ENCODE data around the gene ITGB7.

Gene ITGB7

DNA sequence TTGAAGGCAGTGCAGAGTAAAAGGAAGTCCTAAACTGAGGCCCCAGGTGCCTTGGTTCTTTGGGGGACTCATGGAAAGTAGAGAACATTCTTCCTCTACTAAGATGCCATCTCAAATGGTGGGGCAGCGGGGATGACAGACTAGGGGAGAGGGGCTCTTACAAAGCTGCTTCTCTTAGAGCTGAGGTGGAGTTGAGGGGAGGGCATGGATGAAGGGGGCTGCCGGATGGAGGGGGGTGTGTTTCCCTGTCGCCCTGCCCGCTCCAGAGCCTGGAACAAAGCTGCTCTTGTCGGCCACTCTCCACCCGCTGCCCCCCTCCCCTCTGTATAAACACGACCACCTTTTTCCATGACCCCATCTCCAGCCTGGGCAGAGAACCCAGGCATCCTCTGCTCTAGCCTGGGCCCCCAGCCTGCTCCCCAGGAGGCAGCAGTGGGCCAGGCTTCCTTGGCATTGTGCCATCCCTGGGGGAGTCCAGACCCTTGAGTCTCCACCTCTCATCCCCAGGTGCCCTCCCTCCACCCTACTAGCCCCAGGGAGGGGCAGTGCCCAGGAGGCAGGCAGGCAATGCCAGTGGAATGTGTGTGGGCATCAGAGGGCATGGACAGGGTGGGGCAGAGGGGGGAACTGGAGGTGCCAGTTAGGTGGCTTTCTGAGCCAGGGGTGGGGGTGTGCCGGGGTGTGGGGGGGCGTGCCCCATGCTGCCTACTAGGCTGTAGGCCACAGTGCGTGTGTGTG is 23.2 kb upstream of the ITGB7 start:
- no peak for DNase-seq

DNA sequence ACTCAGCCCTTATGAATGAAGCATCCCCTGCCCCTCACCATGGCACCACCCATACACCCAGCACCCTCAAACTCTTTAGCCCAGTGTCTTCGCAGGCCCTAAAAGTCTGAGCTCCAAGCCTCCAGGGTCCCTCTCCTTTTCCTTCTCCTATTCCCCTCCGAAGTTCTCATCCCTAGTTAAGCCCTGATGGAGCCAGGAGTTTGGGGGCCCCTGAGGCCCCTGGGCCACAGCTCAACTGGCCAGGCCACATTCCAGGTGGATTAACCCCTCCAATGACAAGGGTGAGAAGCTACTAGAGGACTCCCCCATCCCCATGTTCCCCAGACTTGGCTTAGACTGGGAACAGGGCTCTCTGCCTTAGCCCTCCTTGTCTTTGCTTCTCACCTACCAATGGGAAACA is 22.4 kb upstream of the ITGB7 start:
- no peak for DNase-seq

DNA sequence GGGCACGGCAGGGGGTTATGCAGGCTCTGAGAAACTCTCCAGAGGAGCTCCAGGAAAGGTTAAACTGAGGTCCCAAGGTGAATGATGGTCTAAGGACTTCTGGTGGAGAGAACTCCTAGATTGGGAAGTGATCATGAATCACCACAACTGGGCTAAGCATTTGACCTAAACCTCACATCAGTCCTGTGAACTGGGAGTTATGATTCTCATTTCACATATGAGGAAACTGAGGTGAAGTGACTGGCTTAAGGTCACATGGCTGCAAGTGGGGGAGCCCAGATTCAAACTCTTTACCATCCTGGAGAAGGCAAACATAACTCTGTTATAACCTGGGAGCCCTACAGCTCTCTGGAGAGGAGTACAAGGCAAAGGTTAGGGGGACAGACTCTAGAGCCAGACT is 20.8 kb upstream of the ITGB7 start:
- no peak for DNase-seq

DNA sequence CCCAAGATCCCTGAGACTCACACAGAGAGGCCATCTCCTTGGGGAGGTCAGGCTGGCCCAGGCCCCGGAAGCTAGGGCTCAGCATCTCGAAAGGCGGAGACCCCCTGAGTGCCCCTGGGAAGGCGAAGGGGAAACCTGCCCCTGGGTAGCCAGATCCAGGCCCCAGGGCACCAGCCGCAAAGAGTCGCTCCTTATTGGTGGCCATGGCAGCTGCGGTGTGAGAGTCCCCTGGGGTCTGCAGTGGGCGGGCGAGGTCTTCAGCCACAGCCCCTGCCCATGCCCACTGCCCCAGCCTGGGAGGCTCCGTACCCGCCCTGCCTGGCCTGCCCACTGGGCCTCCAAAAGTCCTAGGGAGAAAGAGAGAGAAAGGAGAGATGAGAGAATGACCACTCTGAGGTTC is 20.3 kb upstream of the ITGB7 start:
- DNase-seq: no peak

DNA sequence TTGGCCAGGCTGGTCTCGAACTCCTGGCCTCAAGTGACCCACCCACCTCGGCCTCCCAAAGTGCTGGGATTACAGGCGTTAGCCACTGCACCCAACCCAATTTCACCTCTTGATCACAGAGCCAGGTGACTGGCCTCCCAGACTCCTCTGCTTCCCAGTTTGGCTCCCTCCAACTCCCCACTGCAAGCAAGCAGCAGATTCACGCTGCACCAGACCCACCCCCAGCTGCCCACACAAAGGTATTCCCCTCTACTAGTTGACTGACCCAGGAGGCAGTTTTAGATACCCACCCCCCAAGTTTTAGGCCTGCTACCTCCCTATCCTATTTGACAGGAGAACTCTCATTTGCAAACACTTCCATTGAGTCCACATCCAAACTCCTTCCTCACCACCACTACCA is 19.8 kb upstream of the ITGB7 start:
- no peak for DNase-seq

DNA sequence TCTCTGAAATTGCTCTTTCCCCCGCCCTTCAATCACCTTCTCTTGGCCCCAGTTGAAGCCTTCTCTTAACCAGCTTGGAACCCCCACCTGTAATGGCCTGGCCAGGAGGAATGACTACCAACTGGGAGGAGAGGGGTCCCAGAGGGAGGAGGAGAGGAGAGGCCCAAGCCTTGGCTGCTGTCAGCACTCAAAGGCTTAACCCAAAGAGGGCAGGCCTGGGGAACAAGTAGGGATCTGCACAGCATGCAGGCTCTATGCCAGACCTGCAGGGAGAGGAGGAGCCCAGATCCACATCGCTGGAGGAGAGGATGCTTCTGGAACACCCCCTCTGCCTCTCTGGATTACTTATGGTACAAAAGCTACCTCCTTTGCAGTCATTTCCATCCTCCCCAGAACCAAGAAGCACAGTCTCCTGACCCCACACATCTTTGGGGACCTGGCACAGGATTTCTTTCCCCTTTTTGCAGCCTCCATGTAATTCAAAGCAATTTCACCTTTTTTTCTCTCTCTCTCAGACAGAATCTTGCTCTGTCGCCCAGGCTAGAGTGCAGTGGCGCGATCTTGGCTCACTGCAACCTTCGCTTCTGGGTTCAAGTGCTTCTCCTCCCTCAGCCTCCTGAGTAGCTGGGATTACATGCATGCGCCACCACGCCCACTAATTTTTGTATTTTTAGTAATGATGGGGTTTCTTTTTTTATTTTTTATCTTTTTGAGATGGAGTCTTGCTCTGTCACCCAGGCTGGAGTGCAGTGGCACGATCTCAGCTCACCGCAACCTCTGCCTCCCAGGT is 18.8 kb upstream of the ITGB7 start:
- no peak for DNase-seq

DNA sequence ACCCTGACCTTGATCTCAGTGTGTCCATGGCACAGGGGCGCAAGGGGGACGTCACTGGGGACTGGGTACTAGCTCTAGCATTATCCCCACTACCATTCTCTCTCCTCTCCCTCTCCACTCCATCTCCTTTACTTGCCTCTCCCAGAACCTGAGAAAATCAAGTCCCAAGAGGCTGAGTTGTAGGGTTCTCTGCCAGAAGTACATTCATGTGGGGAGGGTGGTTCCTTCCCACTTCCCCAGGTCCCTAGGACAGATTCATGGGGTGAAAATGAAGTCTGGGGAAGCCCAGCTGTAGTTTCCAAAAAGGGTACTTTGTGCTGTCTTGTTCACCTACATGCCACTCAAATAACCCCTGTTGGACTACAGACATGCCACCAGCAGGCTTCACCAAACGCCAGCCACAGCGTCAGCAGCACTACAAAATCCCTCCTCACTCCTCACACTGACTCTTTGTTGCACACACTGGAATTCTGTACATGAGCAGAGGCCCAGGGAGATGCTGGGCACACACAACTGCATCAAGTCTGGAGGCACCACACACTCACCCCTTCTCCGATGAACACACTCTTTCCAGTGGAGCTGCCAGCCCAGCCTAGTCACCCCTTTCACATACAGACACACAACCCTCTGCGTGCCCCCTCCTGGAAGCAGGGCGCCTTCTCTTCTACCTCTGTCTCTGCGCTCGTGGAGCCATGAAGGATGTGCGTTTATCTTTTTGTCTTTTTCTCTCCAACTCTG is 18.0 kb upstream of the ITGB7 start:
- no peak for DNase-seq

DNA sequence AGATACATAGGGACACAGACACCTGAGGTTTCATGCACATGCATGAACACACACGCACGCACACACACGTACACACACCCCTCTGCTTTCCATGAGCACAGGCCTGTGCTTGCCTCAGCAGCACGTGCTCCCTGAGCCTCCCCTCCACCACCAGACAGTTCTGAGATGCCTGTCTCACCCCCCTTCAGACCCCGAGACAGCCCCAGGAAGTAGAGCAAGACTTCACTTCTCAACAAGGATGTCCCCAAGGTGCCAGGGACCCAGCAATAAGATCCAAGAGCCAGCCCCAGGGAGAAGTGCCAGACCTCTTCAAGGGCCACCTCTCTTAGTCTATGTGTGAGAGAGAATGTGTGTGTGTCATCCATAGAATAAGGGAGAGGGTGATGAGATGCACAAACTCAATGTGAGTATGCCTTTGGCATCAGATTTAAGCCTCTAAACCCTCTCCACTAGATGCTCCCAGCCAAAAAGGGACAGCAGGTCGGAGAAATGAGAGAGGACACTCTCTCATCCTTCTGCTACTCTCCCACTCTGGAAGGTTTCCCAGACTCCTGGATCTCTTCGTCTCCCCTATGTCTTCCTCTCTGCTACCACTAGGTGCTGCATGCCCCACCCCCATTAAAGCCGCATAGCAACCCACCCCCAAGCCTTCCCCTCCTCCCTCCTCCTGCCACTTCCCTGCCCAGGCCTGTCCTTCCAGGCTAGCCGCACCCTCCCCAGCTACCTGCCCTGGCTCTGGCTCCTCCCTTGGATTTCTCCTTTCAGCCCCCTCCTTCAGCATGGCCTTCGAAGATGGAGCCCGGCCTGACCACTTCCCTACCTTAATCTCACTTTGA is 17.2 kb upstream of the ITGB7 start:
- DNase-seq: no peak

DNA sequence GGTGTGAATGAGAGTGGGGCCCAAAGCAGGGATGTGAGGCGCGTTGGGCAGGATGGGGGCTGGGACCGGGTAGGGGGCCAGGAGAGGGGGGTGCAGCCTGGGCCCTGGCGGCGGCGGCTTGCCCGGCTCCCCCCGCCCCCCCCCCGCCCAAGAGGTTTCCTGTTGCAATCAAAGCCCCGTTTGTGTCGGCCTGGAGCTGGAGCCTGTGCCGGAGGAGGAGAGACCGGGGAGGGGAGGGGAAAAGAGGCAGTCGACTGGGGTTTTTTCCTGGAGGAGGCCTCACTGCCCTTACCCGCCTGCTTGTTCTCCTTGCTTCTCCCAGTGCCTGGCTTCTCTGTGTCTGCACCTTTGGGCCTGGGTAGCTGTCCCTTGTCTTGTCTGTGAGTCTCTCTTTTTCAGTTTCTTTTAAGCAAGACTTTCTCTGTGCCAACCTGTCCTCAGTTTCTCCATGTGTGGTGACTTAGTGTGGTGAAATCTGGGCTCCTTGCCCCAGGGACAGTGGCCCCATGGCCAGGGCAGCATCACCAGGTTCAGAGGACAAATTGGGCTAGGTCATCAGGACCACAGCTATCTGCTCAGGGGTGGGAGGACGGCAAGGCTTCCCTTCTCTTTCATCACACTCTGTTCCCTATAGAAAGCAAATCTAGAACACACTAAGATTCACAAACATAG is 16.5 kb upstream of the ITGB7 start:
- no peak for DNase-seq

DNA sequence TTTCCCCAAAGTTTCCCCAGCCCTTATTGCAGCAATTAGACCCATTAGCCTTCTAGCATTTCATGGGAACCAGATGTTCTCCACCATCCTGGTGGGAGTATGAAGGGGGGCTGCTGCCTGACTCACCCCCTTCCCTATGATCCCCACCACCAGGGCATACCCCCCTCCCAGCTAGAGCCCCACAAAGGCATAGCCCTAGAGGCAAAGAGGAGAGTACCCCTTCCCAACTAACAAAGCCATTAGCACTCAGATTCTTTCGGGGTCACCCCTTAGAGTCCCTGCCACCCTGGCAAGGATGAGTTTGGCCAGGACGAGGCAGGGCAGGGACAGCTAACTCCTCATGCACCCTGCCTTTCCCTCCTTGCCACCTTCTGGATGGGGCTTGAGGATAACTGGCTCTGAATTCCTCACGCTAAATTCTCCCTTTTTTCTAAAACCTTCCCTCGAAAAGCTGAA is 15.8 kb upstream of the ITGB7 start:
- DNase-seq: no peak

DNA sequence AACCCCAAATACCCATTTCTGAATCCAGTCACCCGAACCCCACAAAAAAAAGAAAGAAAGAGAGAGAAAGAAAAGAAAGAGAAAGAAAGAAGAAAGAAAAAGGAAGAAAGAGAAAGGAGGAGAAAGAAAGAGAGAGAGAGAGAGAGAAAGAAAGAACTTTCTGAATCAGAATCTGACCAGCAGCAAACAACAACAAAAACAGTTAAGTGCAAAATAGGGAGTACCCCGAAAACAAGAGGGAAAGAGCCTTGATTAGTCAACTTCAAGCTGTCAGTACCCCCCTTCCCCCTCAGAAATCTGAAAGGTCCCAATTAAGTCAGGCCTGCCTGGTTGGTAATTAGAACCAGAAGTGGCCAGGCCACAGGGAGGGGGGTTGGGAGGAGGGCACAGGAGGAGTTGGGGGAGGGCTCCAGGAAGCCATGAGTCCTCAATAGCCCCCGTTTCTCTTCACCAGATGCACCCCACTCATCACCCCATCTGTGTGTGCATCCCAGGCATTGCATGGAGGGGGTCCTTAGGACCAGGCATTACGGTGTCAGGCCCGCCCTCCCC is 15.2 kb upstream of the ITGB7 start:
- no peak for DNase-seq

DNA sequence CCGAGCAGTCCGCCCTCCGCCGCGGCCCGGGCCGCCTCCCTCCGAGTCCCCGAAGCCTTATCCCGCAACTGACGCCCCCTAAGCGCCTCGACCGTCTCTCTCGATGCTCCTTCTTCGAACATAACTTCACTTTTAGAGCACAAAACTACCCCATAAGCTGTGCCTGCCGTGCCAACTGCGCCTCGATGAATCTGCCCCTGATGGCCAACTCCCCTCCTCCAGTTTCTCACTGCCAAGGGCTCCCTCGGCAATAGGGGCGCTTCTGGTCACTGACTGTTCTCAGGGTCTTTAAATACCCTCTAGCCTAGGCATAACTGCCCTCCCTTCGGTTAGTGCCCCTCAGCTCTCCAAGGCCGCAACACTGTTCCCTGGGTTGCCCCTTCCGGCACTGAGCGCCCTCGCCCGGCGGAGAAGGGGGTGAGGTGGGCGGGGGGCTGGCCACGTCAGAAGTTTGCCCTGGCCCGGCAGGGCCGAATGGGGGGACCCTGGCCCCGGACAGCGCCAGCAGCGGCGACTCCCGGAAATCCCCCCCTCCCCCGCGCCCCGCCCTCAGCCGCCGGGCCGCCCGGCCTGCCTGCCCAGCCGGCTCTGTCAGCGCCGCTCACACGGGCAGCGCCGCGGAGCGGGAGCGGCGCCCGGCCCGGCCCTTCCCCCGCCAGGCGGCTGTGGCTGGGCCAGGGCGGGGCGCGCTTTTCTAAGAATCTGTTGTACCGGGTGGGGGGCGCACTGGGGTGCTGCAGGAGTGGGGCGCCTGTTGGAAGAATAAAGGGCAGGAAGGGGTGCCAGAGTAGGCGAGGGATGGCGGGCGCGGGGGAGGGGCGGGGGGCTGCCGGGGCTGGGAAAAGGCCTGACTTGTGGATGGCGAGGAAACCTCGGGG is 14.4 kb upstream of the ITGB7 start:
- DNase-seq: no peak

DNA sequence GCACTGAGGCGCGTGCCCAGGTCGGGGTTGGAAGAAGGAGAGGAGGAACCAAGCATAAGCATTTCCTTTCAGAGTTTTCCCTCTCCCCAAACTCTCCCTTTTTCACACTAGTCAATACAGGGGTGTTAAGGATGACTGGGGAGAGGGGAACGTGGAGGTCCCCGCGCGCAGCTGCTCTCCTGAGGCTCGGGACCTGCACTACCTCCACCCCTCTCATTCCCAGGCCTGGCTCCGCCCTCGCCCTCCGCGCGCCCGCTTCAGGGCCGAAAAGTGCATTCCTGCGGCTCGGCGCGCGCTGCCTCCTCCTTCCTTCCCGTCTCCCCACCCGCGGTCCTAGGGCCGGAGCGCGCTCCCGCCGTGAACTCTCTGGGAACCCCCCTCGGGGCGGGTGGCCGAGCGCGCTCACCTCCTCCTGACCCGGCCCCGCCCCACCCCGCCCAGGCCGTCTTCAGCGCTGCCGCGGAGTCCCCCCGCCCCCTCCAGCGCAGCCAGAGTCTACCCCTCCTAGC is 13.7 kb upstream of the ITGB7 start:
- DNase-seq: peak; percentile 59

DNA sequence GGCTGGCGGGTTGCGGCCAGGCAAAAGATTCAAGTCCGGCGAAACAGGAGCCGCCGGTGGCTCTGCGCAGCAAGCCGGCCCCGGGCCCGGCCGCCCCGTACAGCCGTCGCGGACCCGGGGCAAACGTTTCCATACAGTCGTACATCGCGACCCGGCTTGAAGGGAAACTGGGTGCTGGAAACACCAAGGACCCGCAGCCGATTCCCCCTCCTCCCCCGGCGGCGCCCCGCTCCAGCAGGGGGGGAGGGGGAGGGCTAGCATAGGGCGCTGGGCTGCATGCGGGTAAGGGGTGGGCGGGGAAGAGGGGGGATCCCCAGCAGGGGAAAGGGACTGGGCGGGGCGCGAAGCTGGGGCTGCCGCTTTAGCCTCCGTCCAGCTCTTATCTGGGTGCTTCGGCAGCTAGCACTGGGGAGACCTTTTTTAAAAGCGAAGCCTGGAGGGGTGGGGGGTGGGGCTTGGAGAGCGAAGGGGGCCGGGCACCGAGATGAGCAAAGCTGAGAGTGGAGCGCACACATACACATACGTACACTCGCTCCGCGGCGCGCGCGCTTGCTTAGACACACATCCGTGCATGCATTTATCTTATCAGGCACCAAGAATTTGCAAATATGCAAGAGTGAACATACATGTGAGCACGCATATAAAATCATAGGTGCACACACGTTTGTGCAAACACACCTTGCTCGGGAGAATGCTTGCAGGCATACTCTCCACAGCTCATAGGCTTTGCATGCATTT is 13.1 kb upstream of the ITGB7 start:
- peak; percentile 57 for DNase-seq

DNA sequence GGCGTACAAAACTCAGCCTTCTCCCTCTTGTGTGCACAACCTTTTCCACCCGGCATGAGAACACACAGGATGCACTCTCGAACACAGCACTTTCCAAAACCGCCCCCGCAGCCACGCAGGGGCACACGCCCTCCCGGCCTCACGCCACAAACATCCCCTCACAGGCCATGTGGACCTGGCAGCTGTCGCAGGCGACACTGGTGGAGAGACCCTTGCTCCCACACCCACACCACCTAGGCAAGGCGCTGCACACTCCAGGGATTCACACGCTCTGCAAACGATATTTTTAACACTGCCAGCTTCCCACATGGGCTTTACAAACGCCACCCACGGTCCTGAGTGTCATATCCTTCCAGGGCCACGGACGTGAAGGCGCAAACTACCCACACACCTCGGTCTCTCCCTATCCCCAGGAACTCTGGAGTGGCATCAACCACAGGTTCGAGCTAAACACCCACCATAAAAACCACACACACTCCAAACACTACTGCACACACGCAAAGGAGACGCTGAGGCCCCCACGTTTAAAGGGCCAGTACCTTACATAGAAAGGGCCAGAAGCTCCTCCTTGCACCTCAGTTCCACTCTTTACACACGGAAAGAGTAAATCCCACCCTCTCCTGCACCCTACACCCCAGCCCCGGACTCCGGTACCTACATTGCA is 12.4 kb upstream of the ITGB7 start:
- DNase-seq: peak; percentile 52

DNA sequence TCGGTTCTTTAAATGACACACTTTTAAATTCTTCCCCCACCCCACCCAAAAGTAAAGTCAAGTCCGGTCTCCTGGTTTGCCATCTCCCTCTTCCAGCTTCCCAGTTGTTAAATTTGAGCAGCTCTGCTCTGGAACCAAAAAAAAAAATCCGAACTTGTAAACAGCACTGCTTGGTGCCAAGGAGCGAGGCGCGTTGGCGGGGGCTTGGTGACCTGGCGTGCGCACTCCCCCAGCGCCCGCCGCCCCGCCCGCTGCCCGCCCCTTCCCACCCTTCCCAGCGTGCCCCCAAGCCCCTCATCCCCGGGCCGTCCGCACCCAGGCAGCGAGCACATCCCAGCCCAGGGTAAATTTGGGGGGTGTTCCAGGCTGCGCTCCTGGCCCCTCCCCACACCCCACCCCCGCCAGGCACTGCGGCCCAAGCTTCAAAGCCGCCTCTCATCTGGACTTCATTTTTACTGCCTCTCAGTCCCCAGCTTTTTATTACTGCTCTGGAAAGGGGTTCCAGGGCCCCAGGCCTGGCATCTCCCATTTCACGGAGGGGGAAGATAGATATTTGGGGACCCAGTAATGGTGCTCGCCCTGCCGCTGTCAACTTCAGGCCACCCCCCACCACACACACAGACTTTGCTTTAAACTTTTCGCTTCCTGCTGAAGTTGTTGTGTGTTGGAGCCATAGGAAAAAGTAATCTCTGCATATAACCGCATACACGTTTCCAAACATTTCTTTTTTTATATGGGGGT is 11.7 kb upstream of the ITGB7 start:
- DNase-seq: no peak

DNA sequence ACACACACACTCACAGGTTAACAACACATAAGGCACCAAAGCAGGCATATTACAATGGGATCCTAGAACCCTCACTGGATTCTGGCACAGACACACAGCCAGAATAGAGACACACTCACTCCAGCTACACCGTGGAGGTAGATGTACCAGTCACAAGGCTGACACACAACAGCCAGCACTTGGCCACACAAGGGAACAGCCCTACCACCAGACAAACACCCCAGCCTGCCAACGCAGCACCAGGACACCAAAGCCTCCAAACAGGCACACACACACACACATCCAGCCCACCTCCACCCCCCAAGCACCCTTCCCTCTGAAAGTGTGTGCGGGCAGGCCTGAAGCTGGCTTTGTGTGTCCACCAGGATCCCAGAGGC is 10.9 kb upstream of the ITGB7 start:
- DNase-seq: no peak

DNA sequence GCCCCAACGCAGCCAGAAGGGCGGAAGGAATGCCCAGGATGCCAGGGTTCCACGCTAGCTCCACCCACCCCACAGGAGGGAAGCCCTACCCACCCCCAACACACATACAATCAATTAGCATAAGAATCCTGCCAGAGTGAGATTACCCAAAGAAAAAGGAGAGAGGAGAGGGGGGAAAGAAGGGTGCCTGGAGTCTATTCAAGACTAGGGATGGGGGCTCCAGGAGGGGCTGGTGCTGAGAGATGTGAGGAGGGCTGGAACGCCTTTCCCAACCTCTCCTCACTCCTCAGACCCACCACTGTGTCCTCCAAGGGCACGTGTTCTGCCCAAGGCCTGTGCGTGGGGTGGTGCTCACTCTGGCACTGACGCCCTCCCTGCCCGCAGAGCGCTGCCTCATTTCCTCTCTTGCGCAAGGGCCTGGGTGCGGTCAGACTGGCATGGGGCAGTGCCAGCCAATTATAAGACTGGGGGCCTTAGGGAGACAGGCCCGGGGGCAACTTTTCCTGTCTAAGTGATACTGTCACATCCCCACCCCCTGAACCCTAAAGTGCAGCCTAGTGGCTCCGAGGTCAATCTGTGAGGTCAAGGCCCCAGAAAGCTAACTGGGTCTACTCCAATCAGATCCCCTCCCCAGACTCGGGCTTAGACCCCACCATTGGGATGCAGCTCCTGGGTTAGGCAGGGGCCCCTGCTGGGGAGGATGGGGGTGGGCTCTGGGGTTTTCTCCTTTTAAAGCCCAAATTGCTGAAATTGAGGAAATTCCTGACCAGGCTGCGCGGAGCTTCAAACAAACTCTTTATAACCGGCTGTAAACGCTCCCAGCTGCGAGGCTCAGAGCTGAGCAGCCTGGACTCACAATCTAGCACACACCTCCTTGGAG is 10.2 kb upstream of the ITGB7 start:
- DNase-seq: no peak
